ENCODE results near the gene FAM83D. TPM values are rescaled to one million over a fixed set of nuclear protein-coding genes. Genes with fewer than 3 reads are reported as not detected.
"Not testable (repeated sequence)": the region's sequence is repeated elsewhere in the genome, so short reads cannot be mapped to it uniquely, and the experiment has no call there.

FAM83D gene
- total and polyA plus RNA-seq, 2 experiments from 2014 or later, result 33.3 to 91.3 TPM

- no peak for TF ChIP-seq CREB1 (CRISPR knock-in tag; IDR thresholded peaks at IDR 0.05; ENCODE audit: low read depth)
- TF ChIP-seq JUNB (IDR thresholded peaks at IDR 0.05; ENCODE audit: unreplicated experiment), result no peak
- TF ChIP-seq EZH2 (IDR thresholded peaks at IDR 0.05; ENCODE audit: low read depth, unreplicated experiment), result no peak
- TF ChIP-seq CTCF (conservative IDR thresholded peaks at IDR 0.05; ENCODE audit: low read depth in 2 of 2), result no peak
- no peak for TF ChIP-seq ETS1 (IDR thresholded peaks at IDR 0.05)
- no peak for TF ChIP-seq EZH2phosphoT487 (IDR thresholded peaks at IDR 0.05; ENCODE audit: unreplicated experiment)
- TF ChIP-seq NANOG (IDR thresholded peaks at IDR 0.05; ENCODE audit: borderline replicate concordance), result no peak
- no peak for TF ChIP-seq ZNF331 (CRISPR knock-in tag; IDR thresholded peaks at IDR 0.05; ENCODE audit: low read depth)
- no peak for TF ChIP-seq REST (IDR thresholded peaks at IDR 0.05; ENCODE audit: unreplicated experiment)
- TF ChIP-seq ZNF114 (CRISPR knock-in tag; IDR thresholded peaks at IDR 0.05), result no peak
- TF ChIP-seq STAT1 (IDR thresholded peaks at IDR 0.05; ENCODE audit: unreplicated experiment), result no peak
Measured at GRCh38 chr20:38995536-38996044, 69.4 kb downstream of the FAM83D start (continued).

GRCh38 chr20:38996866-38997265, 70.6 kb downstream of the FAM83D start:
- not testable (repeated sequence) for H3K27me3 ChIP-seq (ENCODE audit: insufficient read depth); H3K4me1 ChIP-seq (ENCODE audit: insufficient read depth); ATAC-seq; H3K4me3 ChIP-seq; H3K27me3 Mint-ChIP-seq (ENCODE audit: insufficient read depth, low read depth, poor library complexity); H4K20me1 ChIP-seq (replicated peaks; ENCODE audit: insufficient read depth); H3K79me2 ChIP-seq (replicated peaks; ENCODE audit: insufficient read depth); H3K4me2 ChIP-seq; H3F3A ChIP-seq (replicated peaks; ENCODE audit: low read depth); H2AFZ ChIP-seq; H3K27ac ChIP-seq (ENCODE audit: low read depth); H3K9me2 ChIP-seq (ENCODE audit: insufficient read depth); H3K4me3 Mint-ChIP-seq; H3K4me1 Mint-ChIP-seq; H3K27ac Mint-ChIP-seq; H3K9me3 Mint-ChIP-seq; DNase-seq (ENCODE audit: low spot score)
- peaks cover 19% of the 10 kb centered on the region for H3K36me3 ChIP-seq (ENCODE audit: insufficient read depth)
- H3K36me3 Mint-ChIP-seq (ENCODE audit: low read depth), result peaks cover 34% of the 10 kb centered on the region

Measured in GM23338 (cell line).